Caco-2 (cell line): ENCODE results near the gene RHPN2. TPM values are rescaled to one million over a fixed set of nuclear protein-coding genes. Genes with fewer than 3 reads are reported as not detected.

Experiments used
- BruUV-seq: library from RNA; stranded (reverse); fragments of 400-500 nt; replicated peaks from 2 replicates; lab custom pipeline; 2021; lab: Mats Ljungman, UMichigan
- CTCF ChIA-PET: fragments of 300-600 bp; sonication (Branson Sonifier 250); formaldehyde crosslinking; loops from one replicate; lab custom pipeline; 2022; ENCODE audit warnings: antibody characterized with exemption; lab: Charles Lee
- POLR2A ChIA-PET: fragments of 300-600 bp; sonication (Branson Sonifier 250); formaldehyde crosslinking; loops from one replicate; lab custom pipeline; 2022; ENCODE audit warnings: antibody characterized with exemption; lab: Charles Lee
- DNase-seq, 2 experiments: peaks; one replicate each; pipeline versions ENCODE4 v3.0.0 to v3.0.0-alpha.2; 2020 to 2022
- H3K27me3 ChIP-seq: replicated peaks from 2 replicates; pipeline ENCODE4 v1.6.0; 2011; ENCODE audit warnings: low read length; ENCODE audit not compliant: control insufficient read depth, insufficient read depth
- H3K36me3 ChIP-seq: 2 replicates; pipeline ENCODE4 v1.5.1; 2011; ENCODE audit warnings: low read length; ENCODE audit not compliant: control insufficient read depth, insufficient read depth
- H3K4me1 ChIP-seq: fragments of 250-450 bp; sonication (Bioruptor Pico); 2 replicates; pipeline ENCODE4 v1.5.1; 2020; ENCODE audit warnings: mild to moderate bottlenecking
- H3K4me3 ChIP-seq: 2 replicates; pipeline ENCODE4 v1.5.1; 2011; ENCODE audit warnings: low read depth, mild to moderate bottlenecking, control low read depth, low read length
- H3K9me3 ChIP-seq: fragments of 250-450 bp; sonication (Bioruptor Pico); 2 replicates; pipeline ENCODE4 v1.5.1; 2020; ENCODE audit warnings: mild to moderate bottlenecking, moderate library complexity
- H3K27ac Mint-ChIP-seq: one replicate; pipeline ENCODE4 v1.8.0; 2022; ENCODE audit warnings: mixed read lengths; ENCODE audit not compliant: unreplicated experiment
- H3K27me3 Mint-ChIP-seq: one replicate; pipeline ENCODE4 v1.8.0; 2022; ENCODE audit warnings: mixed read lengths; ENCODE audit not compliant: insufficient read depth, unreplicated experiment
- H3K36me3 Mint-ChIP-seq: one replicate; pipeline ENCODE4 v1.8.0; 2022; ENCODE audit warnings: mild to moderate bottlenecking, mixed read lengths; ENCODE audit not compliant: insufficient read depth, unreplicated experiment
- H3K4me1 Mint-ChIP-seq: one replicate; pipeline ENCODE4 v1.8.0; 2022; ENCODE audit warnings: low read depth, mixed read lengths; ENCODE audit not compliant: unreplicated experiment
- H3K4me3 Mint-ChIP-seq: one replicate; pipeline ENCODE4 v1.8.0; 2022; ENCODE audit warnings: mild to moderate bottlenecking, moderate library complexity, mixed read lengths; ENCODE audit not compliant: unreplicated experiment
- H3K9me3 Mint-ChIP-seq: one replicate; pipeline ENCODE4 v1.8.0; 2022; ENCODE audit warnings: mixed read lengths; ENCODE audit not compliant: unreplicated experiment
- CTCF ChIP-seq, 2 experiments: fragments of 200-600 bp in 1 of 2; IDR thresholded peaks; 1 replicate in 1 of 2; 2 replicates in 1 of 2; pipeline versions ENCODE4 v1.5.1 to v1.8.0; 2011 to 2022; ENCODE audit warnings: antibody characterized with exemption in 1 of 2, control low read depth in 1 of 2, inconsistent platforms in 1 of 2, low read depth in 1 of 2, low read length in 1 of 2, mild to moderate bottlenecking in 1 of 2, moderate library complexity in 1 of 2; ENCODE audit not compliant: insufficient read depth in 1 of 2, severe bottlenecking in 1 of 2, unreplicated experiment in 1 of 2
- intact Hi-C: fragments of 100-400 bp; cut with micrococcal nuclease; formaldehyde crosslinking; loops from one replicate; pipeline ENCODE4 v1.10.0; 2022; ENCODE audit not compliant: unreplicated experiment
- total RNA-seq: library from RNA; stranded (reverse); gene quantifications from 2 replicates; pipeline ENCODE4 v1.2.3, GENCODE V29; 2022

The RHPN2 gene
- total RNA-seq, 1 experiment from 2014 or later, result 69.5 TPM

GRCh38 chr19:32977280-32977679 lies 87.4 kb downstream of the RHPN2 start:
- Histone ChIP-seq H3K36me3 (peaks cover 2% of the 10 kb centered on the region; the same call in 1 of the 2 replicates), H3K27me3 (no peaks in the 10 kb centered on the region), H3K4me1 (no peaks in the 10 kb centered on the region), H3K9me3 (no peaks in the 10 kb centered on the region), H3K4me3 (no peak overlapping the region)
- CTCF ChIA-PET, result no interaction called here
- Mint-ChIP-seq H3K9me3 (no peaks in the 10 kb centered on the region), H3K4me1 (no peaks in the 10 kb centered on the region), H3K27ac (no peak overlapping the region), H3K27me3 (no peaks in the 10 kb centered on the region), H3K4me3 (no peak overlapping the region), H3K36me3 (peaks cover 87% of the 10 kb centered on the region)
- POLR2A ChIA-PET, result no interaction called here
- no TSS peak for BruUV-seq
- intact Hi-C loops, result no loop called here
- DNase-seq, result no peak
- no peak for TF ChIP-seq CTCF (IDR thresholded peaks at IDR 0.05; ENCODE audit: insufficient read depth in 1 of 2, low read depth in 1 of 2, low read length in 1 of 2, severe bottlenecking in 1 of 2, unreplicated experiment in 1 of 2)

- H3K36me3 Mint-ChIP-seq, result peaks cover 95% of the 10 kb centered on the region
- H3K4me3 Mint-ChIP-seq, result no peak overlapping the region
- H3K27me3 Mint-ChIP-seq, result no peaks in the 10 kb centered on the region
- no TSS peak for BruUV-seq
- TF ChIP-seq CTCF (IDR thresholded peaks at IDR 0.05; ENCODE audit: insufficient read depth in 1 of 2, low read depth in 1 of 2, low read length in 1 of 2, severe bottlenecking in 1 of 2, unreplicated experiment in 1 of 2), result peak; percentile 90 to 92
- H3K27ac Mint-ChIP-seq, result peak overlapping the region; percentile 5
- ChIA-PET POLR2A (no interaction called here), CTCF (no interaction called here)
- no peaks in the 10 kb centered on the region for H3K9me3 Mint-ChIP-seq
- intact Hi-C loops, result loop anchor here (1.0 kb wide), 1 partner anchor 143 kb away; no protein-coding TSS in a partner anchor
- DNase-seq, result peak; percentile 69 to 77
- no peaks in the 10 kb centered on the region for H3K27me3 ChIP-seq
- H3K4me1 Mint-ChIP-seq, result no peaks in the 10 kb centered on the region
- no peak overlapping the region for H3K4me3 ChIP-seq
- H3K9me3 ChIP-seq, result no peaks in the 10 kb centered on the region
- peaks cover 2% of the 10 kb centered on the region; the same call in 1 of the 2 replicates for H3K36me3 ChIP-seq
- no peaks in the 10 kb centered on the region for H3K4me1 ChIP-seq
Measured at GRCh38 chr19:32976223-32976805, 88.4 kb downstream of the RHPN2 start.

- ChIA-PET POLR2A (interaction anchor here (0.9 to 1.1 kb wide), 2 partner anchors 39 to 205 kb away, joined by 3 to 7 read pairs; no protein-coding TSS in a partner anchor), CTCF (interaction anchor here (0.6 to 0.8 kb wide), 3 partner anchors 123 to 205 kb away, joined by 3 read pairs; no protein-coding TSS in a partner anchor)
- Histone ChIP-seq H3K4me1 (no peaks in the 10 kb centered on the region; the same call in 1 of the 2 replicates), H3K27me3 (no peaks in the 10 kb centered on the region), H3K4me3 (peak within 1 kb of the TSS; percentile 66), H3K9me3 (no peaks in the 10 kb centered on the region), H3K36me3 (peaks cover under 1% of the 10 kb centered on the region; the same call in 1 of the 2 replicates)
- no peak for TF ChIP-seq CTCF (IDR thresholded peaks at IDR 0.05; ENCODE audit: insufficient read depth in 1 of 2, low read depth in 1 of 2, low read length in 1 of 2, severe bottlenecking in 1 of 2, unreplicated experiment in 1 of 2)
- Mint-ChIP-seq H3K4me3 (peak within 1 kb of the TSS; percentile 88), H3K36me3 (peaks cover 59% of the 10 kb centered on the region), H3K27me3 (no peaks in the 10 kb centered on the region), H3K9me3 (no peaks in the 10 kb centered on the region), H3K4me1 (no peaks in the 10 kb centered on the region), H3K27ac (peak within 1 kb of the TSS; percentile 91)
- intact Hi-C loops, result loop anchor here (1.0 to 5.0 kb wide), 4 partner anchors 76 to 205 kb away; no protein-coding TSS in a partner anchor
- peak; percentile 99 to 100 for DNase-seq
- BruUV-seq, result no TSS peak
Measured at GRCh38 chr19:32971715-32972540, 92.8 kb downstream of the RHPN2 start, which contains the start of the genes CEP89 and FAAP24. TSS of gene CEP89 (minus strand) at chr19:32971958. CDS start at chr19:32971874, 84 bp downstream. TSS of gene FAAP24 (plus strand) at chr19:32972242. CDS start at chr19:32973197, 955 bp downstream.
